K562 (cell line): ENCODE results near the gene RNASE3.
"Not testable (repeated sequence)": the region's sequence is repeated elsewhere in the genome, so short reads cannot be mapped to it uniquely, and the experiment has no call there.

ENCODE experiments used
- RCOR1 ChIP-seq, 2 experiments: IDR thresholded peaks; 2 replicates each; pipeline ENCODE4 v1.6.1; 2012; ENCODE audit warnings: low read depth in 2 of 2, low read length in 2 of 2, borderline replicate concordance in 1 of 2, improper control_type of control experiment in 1 of 2
- ZNF12 ChIP-seq: sonication (generic); formaldehyde crosslinking; IDR thresholded peaks from 2 replicates; pipeline ENCODE4 v1.4.0; 2020; ENCODE audit warnings: mild to moderate bottlenecking, missing genetic modification reagents
- TF ChIP-seq, protein P1 (sequence below), 3 experiments: IDR thresholded peaks in 2 of 3; conservative IDR thresholded peaks in 1 of 3; 2 replicates each; pipeline ENCODE4 v1.5.1; 2011 to 2012; ENCODE audit warnings: low read length in 3 of 3, mild to moderate bottlenecking in 3 of 3, control low read depth in 2 of 3, improper control_type of control experiment in 1 of 3, inconsistent platforms in 1 of 3, low read depth in 1 of 3, mixed read lengths in 1 of 3, moderate library complexity in 1 of 3; ENCODE audit not compliant: insufficient read depth in 2 of 3

DNA sequence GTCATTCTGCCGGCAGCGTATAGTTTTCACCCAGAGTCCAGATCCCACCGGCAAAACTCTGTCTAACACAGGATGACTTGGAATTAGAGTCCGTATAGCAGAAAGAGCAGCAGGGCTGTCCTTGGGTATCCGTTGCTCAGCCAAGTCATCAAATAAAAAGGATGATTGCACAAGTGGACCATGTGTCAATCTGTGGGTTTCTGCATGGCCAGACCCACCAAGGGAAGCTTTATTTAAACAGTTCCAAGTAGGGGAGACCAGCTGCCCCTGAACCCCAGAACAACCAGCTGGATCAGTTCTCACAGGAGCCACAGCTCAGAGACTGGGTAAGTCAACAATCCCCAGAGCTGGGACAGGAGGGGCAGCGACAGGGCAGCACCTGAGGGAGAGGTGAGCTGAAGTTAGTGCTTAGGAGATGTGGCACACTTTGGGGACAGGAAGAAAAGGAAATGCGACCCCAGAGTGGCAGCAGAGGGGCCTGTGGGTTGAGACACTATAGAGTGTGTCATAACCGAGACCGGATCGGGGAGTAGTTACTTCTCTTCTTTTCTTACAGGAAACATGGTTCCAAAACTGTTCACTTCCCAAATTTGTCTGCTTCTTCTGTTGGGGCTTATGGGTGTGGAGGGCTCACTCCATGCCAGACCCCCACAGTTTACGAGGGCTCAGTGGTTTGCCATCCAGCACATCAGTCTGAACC, at the start of gene RNASE3:
- TF ChIP-seq, protein P1, sequence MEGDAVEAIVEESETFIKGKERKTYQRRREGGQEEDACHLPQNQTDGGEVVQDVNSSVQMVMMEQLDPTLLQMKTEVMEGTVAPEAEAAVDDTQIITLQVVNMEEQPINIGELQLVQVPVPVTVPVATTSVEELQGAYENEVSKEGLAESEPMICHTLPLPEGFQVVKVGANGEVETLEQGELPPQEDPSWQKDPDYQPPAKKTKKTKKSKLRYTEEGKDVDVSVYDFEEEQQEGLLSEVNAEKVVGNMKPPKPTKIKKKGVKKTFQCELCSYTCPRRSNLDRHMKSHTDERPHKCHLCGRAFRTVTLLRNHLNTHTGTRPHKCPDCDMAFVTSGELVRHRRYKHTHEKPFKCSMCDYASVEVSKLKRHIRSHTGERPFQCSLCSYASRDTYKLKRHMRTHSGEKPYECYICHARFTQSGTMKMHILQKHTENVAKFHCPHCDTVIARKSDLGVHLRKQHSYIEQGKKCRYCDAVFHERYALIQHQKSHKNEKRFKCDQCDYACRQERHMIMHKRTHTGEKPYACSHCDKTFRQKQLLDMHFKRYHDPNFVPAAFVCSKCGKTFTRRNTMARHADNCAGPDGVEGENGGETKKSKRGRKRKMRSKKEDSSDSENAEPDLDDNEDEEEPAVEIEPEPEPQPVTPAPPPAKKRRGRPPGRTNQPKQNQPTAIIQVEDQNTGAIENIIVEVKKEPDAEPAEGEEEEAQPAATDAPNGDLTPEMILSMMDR (IDR thresholded peaks at IDR 0.05 in 2 of 3, conservative IDR thresholded peaks at IDR 0.05 in 1 of 3; ENCODE audit: insufficient read depth in 2 of 3, low read depth in 1 of 3, low read length in 3 of 3), result not testable (repeated sequence)
- not testable (repeated sequence) for TF ChIP-seq RCOR1 (IDR thresholded peaks at IDR 0.05; ENCODE audit: borderline replicate concordance in 1 of 2, low read depth in 2 of 2, low read length in 2 of 2); ZNF12 (CRISPR knock-in tag)
